ENCODE results near the gene CERS6.
"Not testable (repeated sequence)": the region's sequence is repeated elsewhere in the genome, so short reads cannot be mapped to it uniquely, and the experiment has no call there.

The CERS6 gene

DNA sequence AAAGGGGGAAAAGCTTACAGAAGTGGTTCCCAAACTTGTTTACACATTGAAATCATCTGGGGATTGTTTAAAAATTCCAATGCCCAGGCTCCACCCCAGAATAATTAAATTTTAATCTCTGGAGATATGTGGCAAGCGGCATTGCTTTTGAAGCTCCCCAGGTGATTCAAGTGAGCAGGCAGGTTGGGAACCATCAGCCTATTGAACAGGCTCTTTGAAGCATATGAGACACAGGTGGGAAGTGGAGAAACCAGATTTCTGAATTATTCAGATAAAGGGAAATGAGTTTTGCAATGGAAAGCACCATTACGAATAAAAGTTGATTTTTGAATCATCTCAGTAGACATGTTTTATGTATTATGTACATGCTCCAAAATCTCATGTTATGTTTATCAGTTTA, 288.8 kb downstream of the CERS6 start:
- DNase-seq = no peak

DNA sequence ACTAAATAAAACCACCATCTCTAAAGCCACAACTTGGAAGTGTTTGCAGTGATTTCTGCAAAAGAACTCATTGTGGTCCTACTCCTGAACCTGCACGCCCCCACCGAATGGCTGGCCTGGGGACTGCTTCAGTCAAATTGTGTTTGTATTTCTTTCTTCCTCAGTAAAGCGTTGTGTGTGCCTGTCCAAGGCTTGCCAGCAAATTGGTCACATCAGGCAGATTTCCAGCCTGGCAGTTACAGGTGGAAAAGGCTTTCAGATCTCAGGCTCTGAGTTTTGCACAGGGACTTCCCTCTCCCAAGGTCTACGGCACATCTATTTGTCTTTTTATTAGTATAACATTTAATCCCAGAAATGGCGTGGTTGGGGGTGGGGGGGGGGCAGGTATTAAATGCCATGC, 292.4 kb downstream of the CERS6 start:
- no peak for DNase-seq

DNA sequence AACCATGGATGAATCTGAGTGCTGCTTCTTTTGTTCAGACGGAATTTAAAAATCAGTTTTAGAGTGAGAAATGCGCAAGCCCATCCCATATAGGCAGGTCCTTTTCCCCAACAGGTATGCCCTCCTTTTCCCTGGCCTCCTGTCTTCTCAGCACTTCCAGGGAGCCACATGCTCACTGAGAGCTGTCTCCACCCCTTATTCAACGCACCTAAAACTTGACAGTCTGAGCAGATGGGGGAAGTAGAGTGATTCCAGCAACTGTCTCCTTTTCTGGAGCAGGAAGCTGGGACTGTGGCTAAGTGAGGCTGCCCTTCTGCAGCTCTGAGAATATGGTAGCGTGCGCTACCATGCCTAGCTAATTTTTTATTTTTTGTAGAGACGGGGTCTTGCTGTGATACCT, 293.2 kb downstream of the CERS6 start:
- no peak for DNase-seq

DNA sequence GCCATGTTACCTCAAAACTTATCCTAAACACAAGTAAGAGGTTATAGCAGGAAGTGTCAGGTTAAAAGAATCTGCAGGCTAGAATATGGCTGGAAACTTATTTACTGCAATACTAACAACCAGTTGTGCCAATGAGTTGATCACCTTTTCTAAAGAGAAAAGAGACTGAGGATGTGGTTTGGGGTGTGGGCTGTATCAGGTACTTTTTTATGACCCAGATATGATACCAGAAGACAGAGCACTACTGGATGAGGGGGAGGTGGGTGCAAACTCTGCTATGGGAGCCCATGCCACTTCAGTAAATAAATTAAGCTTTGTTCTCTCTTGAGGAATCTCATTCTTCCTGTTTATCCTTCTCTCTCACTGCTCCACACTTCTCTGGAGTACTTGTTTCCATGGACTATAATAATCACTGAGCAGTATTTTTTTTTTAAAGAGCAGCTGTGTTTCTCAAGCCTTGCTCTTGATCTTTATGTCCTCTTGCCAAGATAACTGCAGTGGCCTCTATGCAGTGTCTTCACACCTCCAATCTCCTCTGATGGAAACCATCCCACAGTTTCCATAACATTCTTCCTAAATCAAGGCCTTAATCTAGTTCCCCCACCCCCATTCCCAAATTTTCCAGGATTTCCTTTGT, 295.1 kb downstream of the CERS6 start:
- peak; percentile 28 for DNase-seq

DNA sequence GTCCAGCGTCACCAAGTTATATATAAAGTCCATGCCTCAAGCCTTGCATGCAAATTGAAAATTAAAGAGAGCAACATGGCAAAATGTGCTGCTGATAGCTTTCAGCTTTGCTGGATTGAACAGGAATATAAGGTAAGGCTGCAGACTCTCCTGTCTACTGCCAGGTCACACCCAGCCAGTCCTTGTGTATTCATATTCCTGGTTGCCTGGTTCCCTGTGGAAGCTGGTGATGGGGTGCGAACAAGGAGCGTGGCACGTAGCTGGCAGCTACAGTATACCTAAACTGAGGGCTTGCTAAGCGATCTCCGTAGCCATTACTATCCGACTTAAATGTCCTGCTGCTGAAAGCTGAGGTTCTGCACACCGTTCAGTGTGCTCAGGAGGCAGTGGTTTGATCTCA, 296.3 kb downstream of the CERS6 start:
- no peak for DNase-seq

DNA sequence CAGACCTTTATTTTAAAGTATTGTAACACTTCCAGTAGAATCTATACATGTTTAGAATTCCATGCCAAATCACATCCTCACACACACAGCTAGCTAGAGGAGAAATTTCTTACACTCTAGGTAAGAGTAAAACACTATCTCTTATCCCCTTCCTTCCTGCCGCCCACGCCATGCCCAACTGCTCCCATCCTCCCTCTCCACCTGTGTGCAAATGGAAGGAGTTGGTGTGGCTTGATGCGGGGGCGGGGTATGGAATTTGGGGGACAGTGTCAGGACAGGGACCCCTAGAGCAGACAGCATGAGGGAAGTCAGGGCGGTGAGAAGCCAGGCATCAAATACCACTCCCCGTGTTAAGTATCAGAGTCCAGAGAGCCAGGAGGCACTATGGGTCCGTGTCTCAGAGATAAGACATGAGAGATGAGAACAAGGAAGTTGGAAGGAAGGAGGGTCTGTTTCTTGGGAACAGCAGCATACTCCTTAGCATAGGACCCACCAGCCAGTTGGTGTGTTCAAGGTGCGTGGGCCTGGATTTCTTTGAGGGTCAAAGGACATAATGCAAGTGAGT, 297.8 kb downstream of the CERS6 start:
- DNase-seq = no peak

DNA sequence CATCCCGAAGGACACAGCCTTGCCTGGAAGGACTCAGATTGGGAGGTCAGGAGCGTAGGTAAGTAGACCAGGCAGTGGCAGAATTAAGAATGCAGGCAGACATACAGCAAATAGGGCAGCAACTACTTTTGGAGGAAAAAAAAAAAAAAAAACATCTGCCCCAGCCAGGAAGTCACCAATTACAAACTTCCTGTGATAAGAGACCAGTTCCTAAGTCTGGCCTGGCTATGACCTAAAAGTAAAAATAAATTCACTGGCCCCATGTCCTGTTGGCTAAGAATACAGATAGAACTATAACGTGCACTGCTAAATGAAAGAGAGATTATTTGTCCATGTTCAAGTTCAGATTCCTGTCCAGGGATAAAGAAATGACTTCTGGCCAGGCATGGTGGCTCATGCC, 301.2 kb downstream of the CERS6 start:
- no peak for DNase-seq

DNA sequence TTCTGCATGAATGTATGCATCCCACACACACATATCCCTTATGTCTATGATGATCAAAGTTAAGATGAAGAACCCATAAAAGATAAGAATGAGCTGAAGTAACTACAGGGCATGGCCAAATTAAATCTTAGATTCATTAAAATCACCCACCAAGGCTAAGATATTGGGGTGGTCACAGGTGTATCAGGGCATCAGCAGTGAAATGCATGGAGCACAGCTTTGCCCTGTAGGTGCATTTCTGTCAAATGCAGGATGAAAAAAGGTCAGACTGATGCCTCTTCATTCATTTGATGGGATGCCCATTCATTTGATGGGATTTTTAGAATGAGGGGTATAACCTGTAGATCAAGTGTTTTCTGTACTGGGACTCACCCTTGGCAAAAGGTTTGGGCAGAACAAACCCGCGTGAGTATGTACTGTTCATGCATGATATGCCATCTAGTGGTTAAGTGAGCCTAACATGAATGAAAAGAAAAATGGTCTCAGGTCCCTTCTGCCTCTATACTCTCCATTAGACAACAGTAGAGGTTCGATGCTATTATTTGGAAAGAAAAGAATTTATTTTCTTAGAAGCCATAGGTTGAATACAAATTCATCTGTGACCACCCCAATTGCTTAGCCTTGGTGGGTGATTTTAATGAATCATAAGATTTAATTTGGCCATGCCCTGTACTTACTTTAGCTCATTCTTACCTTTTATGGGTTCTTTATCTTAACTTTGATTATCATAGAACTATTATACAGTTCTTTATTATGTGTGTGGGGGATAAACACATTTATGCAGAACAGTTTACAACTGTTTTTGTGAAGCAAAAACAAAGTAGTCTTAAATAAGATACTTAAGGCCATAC, 303.1 kb downstream of the CERS6 start:
- DNase-seq = peak; percentile 19

DNA sequence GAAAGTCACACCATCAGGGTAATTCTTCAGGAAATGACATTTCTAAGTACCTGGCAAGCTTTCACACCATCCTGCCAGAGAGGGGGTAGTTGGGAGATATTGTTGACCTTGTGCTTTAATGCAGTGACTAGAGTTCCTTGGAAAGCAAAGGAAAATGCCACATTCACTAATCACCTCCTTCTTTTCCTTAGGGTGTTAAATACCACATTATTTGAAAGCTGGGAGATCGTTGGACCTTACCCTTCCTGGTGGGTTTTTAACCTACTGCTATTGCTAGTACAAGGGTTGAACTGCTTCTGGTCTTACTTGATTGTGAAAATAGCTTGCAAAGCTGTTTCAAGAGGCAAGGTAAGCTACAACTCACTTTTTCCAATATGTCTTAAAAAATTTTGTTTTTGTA, 309.3 kb downstream of the CERS6 start:
- DNase-seq = no peak

DNA sequence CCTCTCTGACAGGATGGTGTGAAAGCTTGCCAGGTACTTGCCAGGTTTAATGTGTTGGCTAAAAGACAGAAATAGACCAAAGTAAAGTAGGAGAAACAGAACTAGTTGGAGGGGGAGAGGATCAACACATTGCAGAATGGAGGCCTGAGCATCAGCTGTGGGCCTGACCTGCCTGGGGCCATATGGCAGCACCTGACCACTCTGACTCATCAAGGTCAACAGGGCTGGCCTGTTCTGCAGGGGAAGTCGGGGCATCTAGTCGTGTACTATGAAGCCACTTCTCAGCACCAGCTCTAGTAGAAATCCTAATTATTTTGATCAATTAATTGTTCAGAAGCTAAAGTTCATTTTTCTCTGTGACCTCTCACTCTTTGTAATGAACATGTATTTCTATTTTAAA, 310.5 kb downstream of the CERS6 start:
- DNase-seq = no peak

DNA sequence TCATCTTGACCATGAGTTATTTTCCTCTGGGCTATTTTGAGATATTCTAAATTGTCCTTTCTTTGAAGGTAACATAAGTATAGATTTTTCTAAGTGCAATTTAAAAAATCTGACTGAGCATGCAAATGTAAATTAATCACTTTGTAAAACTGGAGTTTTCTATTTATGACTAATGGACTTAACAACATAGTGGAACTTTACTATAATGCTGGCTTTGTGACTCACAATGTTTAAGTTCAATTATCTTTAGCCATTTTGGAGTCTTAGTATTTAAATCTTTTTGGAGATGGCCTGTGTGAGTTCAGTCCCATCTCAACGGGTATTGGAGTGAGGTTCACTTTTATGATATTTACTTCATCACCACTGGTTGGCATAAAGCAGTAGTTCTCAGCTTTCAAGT, 311.2 kb downstream of the CERS6 start:
- DNase-seq = no peak

DNA sequence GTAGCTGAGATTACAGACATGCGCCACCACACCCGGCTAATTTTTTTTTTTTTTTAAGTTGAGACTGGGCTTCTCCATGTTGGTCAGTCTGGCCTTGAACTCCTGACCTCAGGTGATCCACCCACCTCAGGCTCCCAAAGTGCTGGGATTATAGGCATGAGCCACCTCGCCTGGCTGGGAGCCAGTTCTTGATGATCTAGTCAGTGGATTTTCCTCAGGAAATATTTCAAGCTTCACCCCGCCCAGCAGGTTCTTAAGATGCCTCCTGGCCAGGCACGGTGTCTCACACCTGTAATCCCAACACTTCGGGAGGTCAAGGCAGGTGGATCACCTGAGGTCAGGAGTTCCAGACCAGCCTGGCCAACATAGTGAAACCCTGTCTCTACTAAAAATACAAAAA, 312.3 kb downstream of the CERS6 start:
- DNase-seq = not testable (repeated sequence)

DNA sequence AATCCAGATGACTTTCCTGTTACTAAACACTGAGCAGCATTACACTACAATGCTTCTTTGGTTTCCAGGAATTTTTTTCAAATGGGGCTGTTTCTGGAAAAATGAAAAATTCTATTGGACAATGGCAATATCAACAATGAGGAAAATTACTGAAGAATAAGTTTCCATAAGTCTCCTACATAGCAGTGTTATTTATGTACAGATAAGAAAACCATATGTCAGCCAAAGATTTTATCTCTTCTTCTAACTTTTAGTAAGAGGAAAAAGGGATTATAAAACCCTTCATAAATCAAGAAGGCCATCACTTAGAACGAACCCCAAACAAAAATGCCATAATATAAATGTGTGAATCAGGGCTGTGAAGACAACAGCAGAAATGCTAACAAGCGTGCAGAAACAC, 314.7 kb downstream of the CERS6 start:
- DNase-seq = no peak

DNA sequence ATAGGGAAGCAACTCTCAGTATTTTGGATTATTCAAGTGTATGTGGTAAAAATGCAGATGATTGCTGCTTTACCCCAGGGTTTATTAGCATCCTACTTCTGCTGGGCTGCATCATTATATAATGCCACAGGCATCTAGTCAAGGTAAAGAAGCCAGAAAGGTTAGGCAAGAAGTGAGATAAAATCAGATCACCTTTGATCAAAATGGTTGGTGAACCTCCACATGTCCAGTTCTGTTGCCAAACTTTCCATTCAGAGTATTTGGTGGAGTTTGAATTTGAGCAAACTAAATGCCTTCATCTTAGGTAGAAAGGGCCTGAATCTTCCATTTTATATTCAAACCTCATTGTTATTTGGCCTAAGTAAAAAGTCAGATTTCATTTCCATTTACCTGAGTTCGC, 316.6 kb downstream of the CERS6 start:
- DNase-seq = no peak

DNA sequence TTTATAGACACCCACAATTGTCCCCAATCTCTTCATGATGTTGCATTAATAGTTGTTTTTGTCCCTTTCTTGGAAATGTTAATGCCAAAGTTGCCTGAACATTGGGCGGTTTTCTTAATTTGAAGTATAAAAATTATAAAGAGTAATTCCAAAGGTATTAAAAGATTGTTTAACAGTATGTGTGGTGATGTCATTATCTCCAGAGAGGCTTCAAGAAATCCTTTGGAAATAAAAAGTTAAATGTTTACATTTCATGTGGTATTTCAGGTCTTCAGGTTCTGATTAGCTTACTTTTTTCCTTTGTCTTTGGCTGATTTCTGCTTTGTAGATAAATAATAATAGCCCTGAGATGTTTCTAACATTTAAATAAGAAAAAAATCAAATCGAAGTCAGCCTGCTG, 317.1 kb downstream of the CERS6 start:
- no peak for DNase-seq

DNA sequence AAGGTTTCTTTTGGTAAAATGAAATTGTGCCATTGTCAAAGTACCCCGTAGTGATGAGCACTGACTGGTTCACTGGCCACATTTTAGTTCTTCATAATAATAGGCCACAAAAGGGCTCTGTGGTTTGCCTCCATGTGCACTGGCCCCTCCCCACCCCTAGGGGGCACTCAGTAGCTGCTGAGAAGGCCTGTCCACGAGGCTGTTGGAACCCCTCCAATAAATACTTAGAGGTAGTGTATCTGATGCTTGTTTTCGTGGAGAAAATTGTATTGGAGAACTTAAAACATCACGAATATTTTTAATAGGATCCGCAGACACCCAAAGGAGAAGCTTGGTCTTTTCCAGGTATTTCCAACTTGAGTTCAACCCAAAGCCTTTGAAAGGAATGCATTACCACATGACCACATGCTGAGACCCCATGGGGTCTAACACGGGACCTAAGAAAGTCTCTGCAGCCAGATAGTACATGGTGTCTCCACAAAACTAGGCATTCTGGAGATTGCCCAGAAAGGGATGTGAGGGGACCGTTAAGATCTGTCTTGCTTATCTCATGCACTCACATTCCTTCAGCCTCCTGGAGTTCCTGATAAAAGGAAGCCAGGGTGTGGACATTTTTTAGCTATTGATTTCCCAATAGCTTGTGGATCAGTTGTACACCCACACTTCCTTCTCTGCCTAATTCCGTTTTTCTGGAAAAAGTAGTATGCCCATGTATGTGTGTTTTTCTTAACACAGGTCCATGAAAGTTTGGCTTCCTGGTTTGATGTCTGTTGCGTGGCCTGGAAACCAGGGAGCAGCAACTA, 317.8 kb downstream of the CERS6 start:
- DNase-seq = peak; percentile 12

DNA sequence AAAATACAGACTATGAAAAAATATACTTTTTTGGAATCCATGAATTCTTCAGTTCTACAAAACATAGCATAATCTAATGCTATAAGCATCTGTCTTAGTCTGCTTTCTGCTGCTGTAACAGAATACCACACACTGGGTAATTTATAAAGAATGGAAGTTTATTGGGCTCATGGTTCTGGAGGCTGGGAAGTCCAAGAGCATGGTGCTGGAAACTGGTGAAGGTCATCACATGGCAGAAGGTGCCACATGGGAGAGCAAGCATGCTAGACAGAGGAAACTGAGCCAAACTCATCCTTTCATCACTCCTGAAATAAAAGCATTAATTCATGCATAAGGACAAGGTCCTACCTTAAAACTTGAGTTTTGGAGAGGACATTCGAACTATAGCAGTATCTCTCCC, 319.8 kb downstream of the CERS6 start:
- DNase-seq = no peak

DNA sequence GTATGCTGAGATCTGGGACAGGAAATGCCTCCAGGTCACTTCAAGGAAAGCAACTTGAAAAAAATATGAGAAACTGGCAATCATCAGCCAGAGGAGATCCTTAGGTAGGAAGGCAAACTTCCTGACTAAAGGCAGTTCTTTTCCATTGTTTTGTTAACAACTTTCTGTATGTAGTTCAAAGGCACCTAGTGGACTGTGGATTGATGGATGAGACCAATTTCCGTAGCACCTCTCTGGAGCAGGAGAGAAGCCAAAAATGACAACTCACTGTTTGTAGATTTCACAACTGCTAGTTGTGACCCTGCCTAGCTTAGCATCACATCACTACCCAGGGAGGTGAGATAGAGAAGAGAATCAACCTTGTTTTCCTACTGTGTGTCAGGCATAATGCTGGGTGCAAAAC, 324.6 kb downstream of the CERS6 start:
- DNase-seq = no peak

DNA sequence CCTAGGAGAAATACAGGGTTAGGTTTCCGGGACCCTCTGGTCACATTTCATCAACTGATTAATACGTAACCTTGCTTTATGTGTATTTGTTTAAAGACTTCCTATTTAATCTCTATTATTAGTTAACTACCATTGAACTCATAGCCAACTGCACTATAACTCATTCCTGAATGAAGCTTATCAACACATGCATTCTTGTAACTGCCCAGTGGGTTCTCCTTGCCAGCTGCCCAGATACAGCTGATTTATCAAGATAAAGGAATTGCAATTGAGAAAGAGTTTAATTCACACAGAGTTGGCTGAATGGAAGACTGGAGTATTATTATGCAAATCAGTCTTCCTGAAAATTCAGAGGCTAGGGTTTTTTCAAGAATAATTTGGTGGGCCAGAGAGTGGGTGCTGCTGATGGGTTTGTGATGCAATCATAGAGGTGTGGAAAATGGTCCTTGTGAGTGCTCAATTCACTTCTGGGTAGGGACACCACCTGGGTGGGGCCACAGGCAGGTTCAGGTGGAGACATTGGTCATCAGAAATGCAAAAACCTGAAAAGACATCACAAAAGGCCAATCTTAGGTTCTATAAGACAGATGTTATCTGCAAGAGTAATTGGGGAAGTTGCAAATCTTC, 325.2 kb downstream of the CERS6 start:
- DNase-seq = no peak

DNA sequence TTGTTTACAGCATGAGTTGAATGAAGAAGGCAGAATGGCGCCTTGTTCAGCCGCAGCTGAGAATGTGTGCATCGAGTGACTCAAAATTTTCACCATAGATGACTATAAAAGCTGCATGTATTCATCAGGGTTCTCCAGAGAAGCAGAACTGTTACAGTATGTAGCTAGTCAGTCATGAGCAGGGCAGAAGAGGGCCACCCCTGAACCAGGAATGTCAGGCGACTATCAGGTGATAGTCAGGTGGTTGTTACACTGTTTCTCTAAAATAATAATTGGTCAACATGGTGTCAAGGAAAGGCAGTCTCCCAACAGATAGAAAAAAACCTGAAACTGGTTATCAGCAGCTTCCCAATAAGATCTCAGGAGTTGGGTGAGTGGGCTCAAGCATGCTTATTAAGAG, 326.2 kb downstream of the CERS6 start:
- DNase-seq = no peak

DNA sequence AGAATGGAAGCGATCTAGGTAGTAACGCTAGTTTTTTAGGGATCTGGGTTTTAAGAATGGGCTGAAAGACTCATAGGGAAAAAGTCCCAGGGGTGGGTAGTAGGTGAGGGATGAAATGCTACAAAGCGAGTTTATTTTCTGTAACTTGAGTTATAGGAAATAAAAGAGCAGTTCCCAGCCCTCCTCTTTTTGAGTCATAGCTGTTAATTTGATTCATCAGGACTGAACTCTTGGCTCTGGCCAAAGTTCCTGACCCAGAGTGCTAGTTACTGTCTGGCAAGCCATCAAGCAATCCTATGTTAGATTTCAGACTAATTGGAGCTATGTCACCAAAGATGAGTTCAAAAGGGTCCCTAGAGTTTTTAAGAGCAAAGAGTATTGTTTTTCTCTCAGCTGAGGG, 328.9 kb downstream of the CERS6 start:
- DNase-seq = no peak

DNA sequence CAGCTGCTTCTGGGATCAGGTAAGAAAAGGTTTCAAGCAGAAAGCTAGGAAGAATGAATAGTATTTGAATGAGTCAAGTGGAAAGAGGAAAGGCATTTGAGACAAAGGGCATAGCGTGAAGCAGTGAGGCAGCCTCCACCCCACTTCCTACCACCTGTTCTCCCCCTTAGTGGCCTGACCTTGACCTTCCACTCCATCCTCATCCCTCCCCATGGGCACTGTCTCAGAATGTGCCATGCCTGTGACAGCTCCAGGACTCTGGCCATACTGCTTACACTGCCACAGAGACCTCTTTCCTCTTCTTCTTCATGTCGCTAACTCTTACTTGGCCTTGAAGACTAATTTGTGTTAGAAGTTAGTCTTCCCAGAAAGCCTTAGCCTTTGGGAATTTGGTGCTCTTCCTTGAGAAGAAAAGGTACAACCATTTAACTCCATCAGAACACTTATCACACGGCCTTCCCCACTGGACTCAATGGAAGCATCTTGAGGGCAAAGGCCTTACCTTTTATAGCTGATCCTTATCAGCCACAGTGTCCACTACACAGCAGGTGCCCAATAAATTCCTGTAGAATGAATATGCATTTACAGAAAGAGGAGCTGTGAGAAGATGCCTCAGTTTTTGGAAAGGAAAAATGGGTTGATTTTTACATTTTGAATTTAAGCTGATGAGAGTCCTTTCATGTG, 331.2 kb downstream of the CERS6 start:
- DNase-seq = no peak

Measured in stimulated activated CD4-positive, alpha-beta T cell treated with anti-CD3 and anti-CD28 coated beads, Interleukin-4, amount 100 ng/mL, for 24 hours (primary cell).